Left ventricle myocardium superior (tissue), 1 donor: Measurements from ENCODE around the gene PIP5K1C. TPM values are rescaled to one million over a fixed set of nuclear protein-coding genes. Genes with fewer than 3 reads are reported as not detected.

ENCODE experiments used
- ATAC-seq: fragments of 200-7000 bp; cut with Tn5 transposase; one replicate; pipeline ENCODE4 v1.9.1; 2020; ENCODE audit warnings: mild to moderate bottlenecking, moderate library complexity
- DNase-seq: peaks from one replicate; pipeline ENCODE4 v3.0.0-alpha.2; 2020
- intact Hi-C: fragments of 100-400 bp; cut with micrococcal nuclease; formaldehyde crosslinking; loops from one replicate; pipeline ENCODE4 v1.11.0; 2022
- total RNA-seq: library from RNA; stranded (reverse); fragmentation: NEBNext Ultra II Directional; extraction: Animal tissue kit (Norgen Biotek cat#: 25700); gene quantifications from one replicate; pipeline ENCODE4 v1.2.1, GENCODE V29; 2021
- donor health status: DM: no; HTN: yes; CAD: no; lungs with severe emphysema.

Gene PIP5K1C
- total RNA-seq, 1 donor from 2014 or later: 34.7 TPM

DNA sequence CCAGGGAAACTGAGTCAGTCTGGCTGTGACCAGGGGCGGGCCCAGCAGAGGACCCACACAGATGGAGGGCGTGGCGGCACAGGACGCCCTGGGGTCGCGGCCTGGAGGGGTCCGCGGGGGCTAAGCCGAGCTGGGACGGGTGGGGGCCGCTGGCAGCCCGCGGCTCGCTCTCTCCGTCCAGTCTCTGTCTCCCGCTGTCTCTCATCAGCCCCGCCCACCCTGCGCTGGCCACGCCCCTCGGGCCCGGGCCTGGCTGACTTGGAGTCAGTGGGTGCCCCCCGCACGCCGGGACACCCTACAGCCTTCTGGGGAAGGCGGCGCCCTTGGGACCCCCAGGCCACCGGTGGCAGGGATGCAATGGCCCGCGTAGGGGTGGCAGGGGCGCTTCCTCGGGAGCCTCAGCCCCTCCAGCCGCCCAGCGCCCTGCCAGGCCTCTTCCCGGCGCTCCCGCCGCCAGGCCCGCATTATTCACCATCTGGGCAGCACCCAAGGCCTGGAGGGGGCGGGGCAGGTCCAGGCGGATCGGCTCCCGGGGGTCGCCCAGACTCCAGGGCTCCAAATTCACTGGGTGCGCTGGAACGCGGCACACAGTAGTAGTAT, 93.5 kb downstream of the PIP5K1C start, which contains the start of gene TBXA2R:
TSS of gene TBXA2R (minus strand) at position 186 of the 600 bp plus-strand sequence. CDS start 6,241 bp downstream, outside the sequence.
- DNase-seq: peak; percentile 89
- peak; percentile 81 for ATAC-seq
- intact Hi-C loops: no loop called here

DNA sequence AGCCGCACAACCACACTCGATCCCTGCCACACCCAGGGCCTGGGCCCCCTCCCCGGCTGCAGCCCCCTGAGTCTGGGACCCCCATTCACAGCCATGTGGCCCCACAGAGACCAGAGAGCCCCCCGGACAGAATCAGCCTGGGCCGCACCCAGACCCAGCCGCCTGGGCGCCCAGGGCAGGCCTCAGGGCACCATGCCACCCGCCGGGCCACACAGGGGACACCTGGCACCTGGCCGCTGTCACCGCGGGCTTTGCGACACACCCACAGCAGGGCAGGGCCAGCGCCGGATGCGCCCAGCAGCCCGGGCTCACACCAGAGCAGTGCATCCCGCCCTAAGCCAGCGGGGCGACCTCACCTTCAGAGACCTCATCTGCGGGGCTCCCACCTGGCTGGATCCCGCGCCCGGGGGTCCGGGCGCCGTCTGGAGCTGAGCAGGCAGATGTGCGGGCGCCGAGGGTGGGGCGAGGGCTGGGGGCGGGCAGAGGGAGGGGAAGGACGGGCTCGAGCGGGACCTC, 94.0 kb downstream of the PIP5K1C start:
- intact Hi-C loops: no loop called here
- peak; percentile 12 for ATAC-seq
- peak; percentile 56 for DNase-seq

- DNase-seq: no peak
- no peak for ATAC-seq
- intact Hi-C loops: no loop called here
Measured at GRCh38 chr19:3605770-3606169, 94.5 kb downstream of the PIP5K1C start.

DNA sequence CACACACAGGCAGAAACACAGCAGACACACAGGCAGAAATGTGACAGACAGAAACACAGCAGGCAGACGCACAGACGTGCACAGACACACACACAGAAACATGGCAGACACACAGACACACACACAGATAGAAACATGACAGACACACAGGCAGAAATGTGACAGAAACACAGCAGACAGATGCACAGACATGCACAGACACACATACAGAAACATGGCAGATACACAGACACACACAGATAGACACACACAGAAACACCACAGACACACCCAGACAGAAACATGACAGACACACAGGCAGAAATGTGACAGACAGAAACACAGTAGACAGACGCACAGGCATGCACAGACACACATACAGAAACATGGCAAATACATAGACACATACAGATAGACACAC, 94.9 kb downstream of the PIP5K1C start:
- no peak for ATAC-seq
- no peak for DNase-seq
- intact Hi-C loops: no loop called here

- DNase-seq (no peak), ATAC-seq (no peak)
- intact Hi-C loops: no loop called here
Measured at GRCh38 chr19:3604987-3605343, 95.3 kb downstream of the PIP5K1C start.

DNA sequence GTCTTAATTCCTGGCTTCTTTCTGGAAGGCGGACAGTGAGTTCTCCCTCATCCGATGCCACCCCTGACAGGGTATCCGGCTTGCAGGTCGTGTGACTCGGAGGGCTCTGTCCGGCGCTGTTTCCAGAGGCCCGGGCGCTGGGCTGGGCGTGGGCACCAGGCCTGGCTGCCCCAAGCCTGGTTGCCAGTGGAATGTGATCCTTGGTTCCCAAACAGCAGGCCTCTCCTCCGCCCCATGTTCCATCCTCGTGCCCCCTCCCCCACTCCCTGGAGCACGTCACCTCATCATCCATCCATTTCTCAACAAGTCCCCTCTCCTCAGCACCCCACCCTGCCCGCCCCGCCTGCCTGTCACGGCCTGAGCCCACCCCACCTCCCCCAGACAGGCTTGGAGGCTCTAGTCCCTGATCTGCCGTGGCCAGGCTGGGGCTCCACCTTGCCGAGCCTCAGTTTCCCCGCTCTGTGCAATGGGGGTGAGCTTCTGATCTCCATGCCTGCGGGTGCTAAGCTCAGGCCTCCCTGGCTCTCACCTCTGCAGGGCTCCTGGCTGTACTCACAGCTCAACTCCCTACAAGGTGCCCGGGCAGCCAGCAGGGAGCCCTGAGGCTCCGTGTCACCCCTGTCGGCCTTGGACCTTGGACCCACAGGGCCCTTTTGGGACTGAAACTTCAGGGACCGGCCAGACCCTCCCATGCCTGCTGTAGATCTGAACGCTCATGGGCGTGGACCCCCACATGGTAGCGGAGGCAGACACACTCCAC, 95.9 kb downstream of the PIP5K1C start:
- no peak for DNase-seq
- intact Hi-C loops: no loop called here
- no peak for ATAC-seq

DNA sequence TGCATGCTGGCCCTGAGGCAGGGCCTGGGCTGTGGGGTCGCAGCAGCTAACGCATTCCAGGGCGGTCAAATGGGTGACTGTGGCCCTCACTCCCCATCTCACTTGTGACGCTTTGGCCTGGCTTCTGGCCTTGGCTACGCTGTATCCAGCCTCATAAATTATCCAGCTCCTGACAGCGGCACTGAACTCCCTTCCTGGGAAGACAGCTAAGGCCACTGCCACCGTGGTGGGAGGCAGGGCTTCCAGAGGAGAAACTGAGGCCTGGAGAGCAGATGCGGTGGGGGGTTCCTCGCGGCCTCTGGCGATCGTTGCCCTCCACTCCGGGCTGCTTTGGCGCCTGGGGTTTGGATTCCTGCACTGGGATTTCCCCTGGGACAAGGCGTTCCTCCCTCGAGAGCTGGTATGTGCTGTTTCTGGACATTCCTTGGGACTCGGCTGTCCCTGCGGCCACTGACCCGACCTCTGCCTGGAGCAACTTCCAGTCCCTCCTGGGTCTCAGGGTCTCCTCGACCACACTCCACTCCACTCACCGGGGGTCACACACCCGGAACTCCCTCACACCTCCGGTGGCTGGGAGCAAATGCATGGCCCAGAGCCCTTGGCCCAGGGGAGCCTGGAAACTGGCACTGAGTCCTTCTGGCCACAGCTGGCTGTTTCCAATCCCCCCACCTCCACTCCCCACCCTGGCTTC, 97.0 kb downstream of the PIP5K1C start:
- no peak for ATAC-seq
- no peak for DNase-seq
- intact Hi-C loops: no loop called here

DNA sequence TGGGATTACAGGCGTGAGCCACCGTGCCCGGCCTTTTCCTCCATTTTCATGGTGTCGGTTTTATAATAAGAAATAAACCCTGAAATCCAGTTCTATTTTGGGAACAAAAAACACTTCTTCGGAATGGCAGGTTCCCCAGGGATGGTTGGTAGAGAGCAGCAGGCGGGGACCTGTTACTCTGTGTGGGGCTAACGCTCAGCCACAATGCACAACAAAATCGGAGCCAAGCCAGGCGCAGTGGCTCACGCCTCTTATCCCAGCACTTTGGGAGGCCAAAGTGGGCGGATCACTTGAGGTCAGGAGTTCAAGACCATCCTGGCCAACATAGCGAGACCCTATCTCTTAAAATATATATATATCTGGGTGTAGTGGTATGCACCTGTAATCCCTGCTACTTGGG, 99.2 kb downstream of the PIP5K1C start:
- ATAC-seq (no peak), DNase-seq (no peak)
- intact Hi-C loops: no loop called here

GRCh38 chr19:3599776-3600187, 100.5 kb downstream of the PIP5K1C start:
- intact Hi-C loops: no loop called here

GRCh38 chr19:3595521-3596061, 104.7 kb downstream of the PIP5K1C start:
- ATAC-seq (no peak), DNase-seq (no peak)
- intact Hi-C loops: no loop called here

More at GRCh38 chr19:3599776-3600187, 100.5 kb downstream of the PIP5K1C start:
- DNase-seq: no peak
- ATAC-seq: no peak

DNA sequence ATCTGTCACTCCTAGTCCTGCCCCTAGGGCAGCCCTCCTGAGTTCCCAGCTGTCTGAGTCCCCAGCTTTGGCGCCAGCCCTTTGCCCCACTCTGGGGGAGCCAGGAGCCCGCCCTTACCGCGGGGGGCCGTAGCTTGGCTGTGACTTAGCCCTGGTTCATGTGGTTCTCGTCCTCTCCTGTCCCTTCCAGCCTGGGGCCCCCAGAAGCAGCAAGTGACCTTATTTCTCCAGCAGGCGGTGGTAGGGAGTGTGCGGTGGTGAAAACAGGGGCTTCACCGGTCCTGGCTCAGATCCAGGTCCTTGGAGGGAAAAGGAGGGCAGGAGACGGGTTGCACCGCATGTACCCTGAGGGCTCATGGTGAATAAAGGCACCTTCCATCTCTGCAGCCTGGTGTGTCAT, 107.1 kb downstream of the PIP5K1C start:
- DNase-seq: no peak
- ATAC-seq: no peak
- intact Hi-C loops: no loop called here

GRCh38 chr19:3591876-3592613, 108.2 kb downstream of the PIP5K1C start:
- DNase-seq (no peak), ATAC-seq (peak; percentile 70)
- intact Hi-C loops: no loop called here

GRCh38 chr19:3590991-3591659, 109.1 kb downstream of the PIP5K1C start:
- no peak for ATAC-seq
- intact Hi-C loops: no loop called here
- DNase-seq: no peak

DNA sequence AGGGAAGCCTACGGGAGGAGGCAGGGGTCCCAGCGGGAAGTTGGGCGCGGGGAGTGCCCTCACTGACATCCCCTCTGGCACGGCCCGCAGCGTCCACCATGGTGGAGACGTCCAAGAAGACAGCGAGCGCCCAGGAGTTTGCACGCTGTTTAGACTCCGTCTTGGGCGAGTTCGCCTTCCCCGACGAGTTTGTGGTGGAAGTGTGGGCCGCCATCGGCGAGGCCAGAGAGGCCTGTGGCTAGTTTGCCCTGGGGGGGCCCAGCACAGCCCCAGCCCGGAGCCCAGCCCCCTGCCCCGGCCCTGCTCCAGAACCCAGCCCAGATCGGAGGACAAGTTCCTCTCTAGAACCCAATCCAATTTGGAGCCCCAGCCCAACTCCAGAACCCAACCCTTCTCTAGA, 110.3 kb downstream of the PIP5K1C start:
- intact Hi-C loops: no loop called here
- no peak for DNase-seq
- ATAC-seq: no peak

- DNase-seq: no peak
- ATAC-seq: no peak
- intact Hi-C loops: no loop called here
Measured at GRCh38 chr19:3589439-3589838, 110.8 kb downstream of the PIP5K1C start.

GRCh38 chr19:3586707-3587346, 113.4 kb downstream of the PIP5K1C start:
- intact Hi-C loops: no loop called here
- ATAC-seq: peak; percentile 69
- no peak for DNase-seq

- DNase-seq (no peak), ATAC-seq (peak; percentile 13)
- intact Hi-C loops: no loop called here
Measured at GRCh38 chr19:3586127-3586626, 114.1 kb downstream of the PIP5K1C start.
